Ovary (tissue), 9 donors: ENCODE data around the gene KRTAP5-7. TPM values are rescaled to one million over a fixed set of nuclear protein-coding genes. Genes with fewer than 3 reads are reported as not detected.

ENCODE experiments used
- DNase-seq, 5 donors: peaks; one replicate each; pipeline ENCODE4 v3.0.0-alpha.2; 2019 to 2020
- H3K27ac ChIP-seq, 2 donors: fragments of 200-600 bp; one replicate each; pipeline versions ENCODE4 v1.5.1 to v1.8.0; 2019 to 2022
- H3K27me3 ChIP-seq: fragments of 200-600 bp; one replicate; pipeline ENCODE4 v1.8.0; 2022
- H3K36me3 ChIP-seq: fragments of 200-600 bp; sonication (generic); one replicate; pipeline ENCODE4 v1.5.1; 2019
- H3K4me1 ChIP-seq: one replicate; pipeline ENCODE4 v1.8.1; 2013; ENCODE audit warnings: mild to moderate bottlenecking, moderate library complexity; ENCODE audit not compliant: insufficient read depth
- H3K4me3 ChIP-seq: fragments of 200-600 bp; sonication (generic); one replicate; pipeline ENCODE4 v1.5.1; 2017
- H3K9me3 ChIP-seq, 2 donors: fragments of 200-600 bp in 1 of 2; sonication (generic) in 1 of 2; one replicate each; pipeline versions ENCODE4 v1.5.1 to v1.8.1; 2013 to 2019; ENCODE audit warnings: mild to moderate bottlenecking in 1 of 2, moderate library complexity in 1 of 2
- CTCF ChIP-seq, 3 donors: fragments of 450-650 bp in 2 of 3; fragments of 200-600 bp in 1 of 3; IDR thresholded peaks; one replicate each; pipeline versions ENCODE4 v1.5.1 to v1.8.0; 2016 to 2022; ENCODE audit warnings: antibody characterized with exemption in 3 of 3, mild to moderate bottlenecking in 1 of 3
- EP300 ChIP-seq: sonication (generic); formaldehyde crosslinking; IDR thresholded peaks from one replicate; pipeline ENCODE4 v1.6.1; 2017; ENCODE audit warnings: antibody characterized with exemption
- POLR2A ChIP-seq: fragments of 450-650 bp; IDR thresholded peaks from one replicate; pipeline ENCODE4 v1.6.1; 2017; ENCODE audit warnings: antibody characterized with exemption, mild to moderate bottlenecking, moderate library complexity
- WGBS, 3 donors: extraction: QIAGEN DNeasy Blood & Tissue Kit in 1 of 3; methylation state at CpG; one replicate each; pipeline versions ENCODE4 v1.1.5 to v1.1.7; 2013 to 2017; 5-methylcytosine and 5-hydroxymethylcytosine counted together
- intact Hi-C, 4 donors: fragments of 100-400 bp; cut with DNase I; formaldehyde crosslinking; loops; one replicate each; pipeline versions ENCODE4 v1.11.0 to v1.15.1; 2022 to 2023
- polyA plus RNA-seq, 2 donors: library from polyadenylated mRNA; stranded (reverse); fragments of 200-250 nt in 1 of 2; fragments of 350-450 nt in 1 of 2; fragmentation: Illumina TruSeq in 1 of 2; extraction: RNeasy Lipid Tissue Mini Kit (QIAGEN cat#74804) in 1 of 2; gene quantifications; one replicate each; pipeline ENCODE4 v1.2.3, GENCODE V29; 2013 to 2014
- total RNA-seq, 7 donors: library from RNA; depleted of rRNA in 2 of 7; stranded (reverse); fragments of >200 nt in 2 of 7; fragmentation: NEBNext Ultra II Directional in 3 of 7; extraction: Animal tissue kit (Norgen Biotek cat#: 25700) in 3 of 7; gene quantifications; one replicate each; pipeline versions ENCODE4 v1.1.0 to v1.2.4, GENCODE V29; 2016 to 2023
- donor health status: DM: no; HTN: no; CAD: no; lungs with moderate emphysema.
- donor health status: DM: no; HTN: no; CAD: no.
- donor health status: Bipolar disorder and iron deficiency.
- donor health status: DM: yes; HTN: yes; CAD: no.
- donor health status: DM: no; HTN: no; CAD: no.
- donor health status: DM: yes; HTN: yes; CAD: no.

Gene KRTAP5-7
- total and polyA plus RNA-seq, 9 donors = 0.22 to 0.27 (median 0.23) TPM; not detected in 5

DNA sequence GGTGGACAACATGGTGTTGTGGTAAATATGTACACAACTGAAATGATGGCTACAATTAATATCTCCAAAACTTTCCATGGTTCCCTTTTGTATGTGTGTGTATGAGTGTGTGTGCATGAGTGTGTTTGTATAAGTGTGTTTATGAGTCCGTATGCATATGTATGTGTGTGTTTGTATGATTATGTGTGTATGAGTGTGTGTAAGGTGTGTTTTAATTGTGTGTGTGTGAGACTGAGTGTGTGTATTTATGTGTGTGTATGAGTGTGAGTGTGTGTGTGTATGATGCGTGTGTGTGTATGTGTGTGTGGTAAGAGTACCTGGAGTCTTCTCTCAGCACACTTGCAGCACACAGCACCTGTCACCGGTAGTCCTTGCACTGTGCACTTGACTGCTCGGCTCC is 29.0 kb downstream of the KRTAP5-7 start:
- intact Hi-C loops = no loop called here
- TF ChIP-seq POLR2A (no peak), EP300 (no peak), CTCF (IDR thresholded peaks at IDR 0.05) (no peak)
- 63 to 75% (median 64%) methylated on average over 4 of the region's 4 CpGs for WGBS, 3 donors
- H3K4me1 ChIP-seq = no peaks in the 10 kb centered on the region
- H3K36me3 ChIP-seq = no peaks in the 10 kb centered on the region
- no peak for DNase-seq
- H3K9me3 ChIP-seq = no peaks in the 10 kb centered on the region
- H3K27me3 ChIP-seq = no peaks in the 10 kb centered on the region
- no peak overlapping the region for H3K27ac ChIP-seq
- H3K4me3 ChIP-seq = no peak overlapping the region

DNA sequence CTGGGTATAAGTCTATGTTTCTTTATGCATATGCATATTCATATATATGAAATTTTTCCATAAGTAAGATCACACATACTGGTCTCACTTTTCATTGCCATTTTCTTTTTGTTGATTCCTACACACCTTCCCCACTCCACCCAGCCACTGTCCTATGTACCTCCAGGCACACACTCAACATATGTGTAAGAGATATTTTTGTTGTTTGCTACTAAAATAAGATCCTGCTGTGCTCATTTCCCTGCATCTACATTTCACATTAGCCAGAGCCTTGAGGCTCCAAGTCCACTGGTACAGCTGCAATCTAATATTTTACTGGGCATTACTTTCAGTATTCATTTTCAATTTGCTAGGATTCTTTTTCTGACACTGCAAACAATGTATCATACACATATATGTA is 30.2 kb downstream of the KRTAP5-7 start:
- no peak for DNase-seq
- intact Hi-C loops = no loop called here
- Histone ChIP-seq H3K27ac (no peak overlapping the region), H3K4me1 (no peaks in the 10 kb centered on the region), H3K4me3 (no peak overlapping the region), H3K9me3 (no peaks in the 10 kb centered on the region), H3K36me3 (no peaks in the 10 kb centered on the region), H3K27me3 (no peaks in the 10 kb centered on the region)
- TF ChIP-seq CTCF (IDR thresholded peaks at IDR 0.05) (no peak), POLR2A (no peak), EP300 (no peak)

- no peaks in the 10 kb centered on the region for H3K27me3 ChIP-seq
- no peak overlapping the region for H3K27ac ChIP-seq
- TF ChIP-seq POLR2A (no peak), CTCF (IDR thresholded peaks at IDR 0.05) (no peak), EP300 (no peak)
- H3K4me1 ChIP-seq = no peaks in the 10 kb centered on the region
- no peak for DNase-seq
- H3K9me3 ChIP-seq = no peaks in the 10 kb centered on the region
- intact Hi-C loops = no loop called here
- no peaks in the 10 kb centered on the region for H3K36me3 ChIP-seq
- H3K4me3 ChIP-seq = no peak overlapping the region
- 79 to 96% (median 86%) methylated on average over 1 of the region's 1 CpG for WGBS, 3 donors
These were observed 31.9 kb downstream of the KRTAP5-7 start for GRCh38 chr11:71558996-71559395.

DNA sequence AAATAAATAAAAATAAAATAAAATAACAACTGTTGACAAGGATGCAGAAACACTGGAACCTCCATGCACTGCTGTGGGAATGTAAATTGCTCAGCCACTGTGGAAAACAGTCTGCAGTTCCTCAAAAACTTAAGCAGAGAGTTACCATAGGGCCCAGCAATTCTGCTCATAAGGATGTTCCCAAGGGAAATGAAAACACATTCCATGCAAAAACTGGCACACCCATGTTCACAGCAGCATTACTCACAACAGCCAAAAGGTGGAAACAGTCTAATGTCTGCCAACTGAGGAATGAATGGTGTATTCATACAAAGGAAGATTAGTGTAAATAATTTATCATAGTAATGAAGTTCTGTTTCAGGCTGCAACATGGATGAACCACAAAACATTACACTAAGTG is 35.1 kb downstream of the KRTAP5-7 start:
- Histone ChIP-seq H3K4me3 (no peak overlapping the region), H3K27ac (no peak overlapping the region), H3K4me1 (no peaks in the 10 kb centered on the region), H3K9me3 (no peaks in the 10 kb centered on the region), H3K36me3 (no peaks in the 10 kb centered on the region), H3K27me3 (no peaks in the 10 kb centered on the region)
- no peak for DNase-seq
- TF ChIP-seq CTCF (IDR thresholded peaks at IDR 0.05) = no peak
- no peak for TF ChIP-seq POLR2A
- no peak for TF ChIP-seq EP300
- intact Hi-C loops = no loop called here

DNA sequence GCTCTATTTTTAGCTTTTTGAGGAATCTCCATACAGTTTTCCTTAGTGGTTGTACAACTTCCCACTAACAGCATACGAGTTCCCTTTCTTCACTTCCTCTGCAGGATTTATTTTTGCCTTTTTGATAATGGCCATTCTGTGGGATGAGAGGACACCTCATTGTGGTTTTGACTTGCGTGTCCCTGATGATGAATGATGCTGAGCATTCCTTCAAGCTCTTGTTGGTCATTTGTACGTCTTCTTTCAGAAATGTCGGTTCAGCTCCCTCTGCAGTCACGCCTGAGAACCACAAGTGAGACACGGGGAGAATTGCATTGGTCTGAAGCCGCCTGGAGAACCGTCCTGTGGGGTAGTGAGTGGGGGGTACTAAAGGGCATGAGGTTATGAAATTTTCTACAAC is 36.3 kb downstream of the KRTAP5-7 start:
- WGBS, 3 donors = 18 to 28% (median 25%) methylated on average over 8 of the region's 8 CpGs
- no peak overlapping the region for H3K4me3 ChIP-seq
- no peak overlapping the region for H3K27ac ChIP-seq
- intact Hi-C loops = no loop called here
- no peaks in the 10 kb centered on the region for H3K9me3 ChIP-seq
- no peaks in the 10 kb centered on the region for H3K4me1 ChIP-seq
- TF ChIP-seq CTCF (IDR thresholded peaks at IDR 0.05) (no peak), POLR2A (no peak), EP300 (no peak)
- H3K27me3 ChIP-seq = no peaks in the 10 kb centered on the region
- no peak for DNase-seq
- H3K36me3 ChIP-seq = no peaks in the 10 kb centered on the region
